Psoas muscle (tissue), 8 donors: Measurements from ENCODE around the gene LPCAT3. TPM values are rescaled to one million over a fixed set of nuclear protein-coding genes. Genes with fewer than 3 reads are reported as not detected.

Source experiments
- ATAC-seq, 4 donors: fragments of 200-7000 bp; cut with Tn5 transposase; one replicate each; pipeline ENCODE4 v1.9.1; 2020; ENCODE audit warnings: moderate library complexity in 3 of 4, mild to moderate bottlenecking in 2 of 4
- DNase-seq, 2 donors: peaks; one replicate each; pipeline ENCODE4 v3.0.0-alpha.2; 2020
- H3K27ac ChIP-seq: fragments of 200-600 bp; one replicate; pipeline ENCODE4 v1.8.0; 2022
- H3K27me3 ChIP-seq, 3 donors: fragments of 200-600 bp in 1 of 3; one replicate each; pipeline versions ENCODE4 v1.6.1 to v1.8.0; 2013 to 2022; ENCODE audit warnings: low read length in 2 of 3, mild to moderate bottlenecking in 2 of 3, moderate library complexity in 1 of 3; ENCODE audit not compliant: insufficient read depth in 3 of 3
- H3K36me3 ChIP-seq, 2 donors: fragments of 200-600 bp in 1 of 2; one replicate each; pipeline versions ENCODE4 v1.6.1 to v1.8.0; 2013 to 2022; ENCODE audit warnings: low read depth in 1 of 2, mild to moderate bottlenecking in 1 of 2, moderate library complexity in 1 of 2; ENCODE audit not compliant: insufficient read depth in 1 of 2
- H3K4me1 ChIP-seq: fragments of 200-600 bp; one replicate; pipeline ENCODE4 v1.8.0; 2022
- H3K4me3 ChIP-seq: fragments of 200-600 bp; one replicate; pipeline ENCODE4 v1.8.0; 2022; ENCODE audit warnings: mild to moderate bottlenecking
- H3K9me3 ChIP-seq: fragments of 200-600 bp; one replicate; pipeline ENCODE4 v1.8.0; 2022
- CTCF ChIP-seq: fragments of 200-600 bp; IDR thresholded peaks from one replicate; pipeline ENCODE4 v1.8.0; 2022; ENCODE audit warnings: antibody characterized with exemption
- WGBS, 3 donors: extraction: QIAGEN DNeasy Blood & Tissue Kit; methylation state at CpG; one replicate each; pipeline versions ENCODE4 v1.1.6 to v1.1.7; 2013; 5-methylcytosine and 5-hydroxymethylcytosine counted together
- intact Hi-C, 2 donors: fragments of 100-400 bp; cut with DNase I; formaldehyde crosslinking; loops; one replicate each; pipeline versions ENCODE4 v1.11.0 to v1.14.2; 2022
- polyA plus RNA-seq, 3 donors: library from polyadenylated mRNA; stranded (reverse); fragments of 200-250 nt; gene quantifications; one replicate each; pipeline ENCODE4 v1.2.3, GENCODE V29; 2013
- total RNA-seq, 4 donors: library from RNA; stranded (reverse); fragmentation: NEBNext Ultra II Directional in 2 of 4; extraction: Animal tissue kit (Norgen Biotek cat#: 25700) in 2 of 4; gene quantifications; one replicate each; pipeline versions ENCODE4 v1.2.1 to v1.2.4, GENCODE V29; 2021 to 2023
- donor health status: healthy with polysubstance abuse.
- donor health status: DM: no; HTN: no; CAD: no; lungs with moderate emphysema.
- donor health status: Bipolar disorder and iron deficiency.
- donor health status: healthy.
- donor health status: DM: yes; HTN: yes; CAD: no.
- donor health status: DM: no; HTN: no; CAD: no.
- donor health status: DM: no; HTN: no; CAD: no.
- donor health status: DM: yes; HTN: yes; CAD: no.

The LPCAT3 gene
- total and polyA plus RNA-seq, 7 donors, result 13.9 to 56.5 (median 26.2) TPM

GRCh38 chr12:6998715-6999451 is 19.4 kb downstream of the LPCAT3 start:
- intact Hi-C loops, result no loop called here
- DNase-seq (peak in 1 of 2 donors; percentile 25), ATAC-seq (peak; percentile 90 to 93 (median 92))
- H3K27me3 ChIP-seq, result no peaks in the 10 kb centered on the region
- H3K4me3 ChIP-seq, result no peak overlapping the region
- peak overlapping the region; percentile 67 for H3K27ac ChIP-seq
- peaks cover 0 to 6% of the 10 kb centered on the region in 2 donors for H3K36me3 ChIP-seq
- TF ChIP-seq CTCF, result no peak
- H3K9me3 ChIP-seq, result no peaks in the 10 kb centered on the region
- H3K4me1 ChIP-seq, result peaks cover 55% of the 10 kb centered on the region

- Histone ChIP-seq H3K4me1 (peaks cover 34% of the 10 kb centered on the region), H3K27ac (peak overlapping the region; percentile 44), H3K9me3 (no peaks in the 10 kb centered on the region), H3K36me3 (peaks cover 0 to 14% of the 10 kb centered on the region in 2 donors), H3K4me3 (no peak overlapping the region), H3K27me3 (no peaks in the 10 kb centered on the region)
- no peak for TF ChIP-seq CTCF
- DNase-seq (peak; percentile 58 to 77), ATAC-seq (peak; percentile 77 to 85 (median 83))
- intact Hi-C loops, result no loop called here
- WGBS, 3 donors, result 27 to 31% (median 28%) methylated on average over 2 of the region's 2 CpGs
Observed at GRCh38 chr12:6996040-6996441, 22.2 kb downstream of the LPCAT3 start.

- Histone ChIP-seq H3K9me3 (no peaks in the 10 kb centered on the region), H3K36me3 (peaks cover 8 to 63% of the 10 kb centered on the region in 2 donors), H3K27me3 (no peaks in the 10 kb centered on the region), H3K4me3 (no peak overlapping the region), H3K4me1 (no peaks in the 10 kb centered on the region), H3K27ac (no peak overlapping the region)
- ATAC-seq (no peak), DNase-seq (no peak)
- no peak for TF ChIP-seq CTCF
- 91 to 93% (median 91%) methylated on average over 11 of the region's 11 CpGs for WGBS, 3 donors
- intact Hi-C loops, result no loop called here
Observed at GRCh38 chr12:6987956-6988553, 30.2 kb downstream of the LPCAT3 start.

GRCh38 chr12:6982532-6982931 is 35.7 kb downstream of the LPCAT3 start:
- intact Hi-C loops, result no loop called here
- peaks cover 25 to 93% of the 10 kb centered on the region in 2 donors for H3K36me3 ChIP-seq
- no peak for TF ChIP-seq CTCF
- no peaks in the 10 kb centered on the region for H3K9me3 ChIP-seq
- H3K27me3 ChIP-seq, result no peaks in the 10 kb centered on the region
- 86 to 89% (median 87%) methylated on average over 7 of the region's 7 CpGs for WGBS, 3 donors
- no peak overlapping the region for H3K4me3 ChIP-seq
- H3K4me1 ChIP-seq, result no peaks in the 10 kb centered on the region
- H3K27ac ChIP-seq, result no peak overlapping the region
- ATAC-seq (no peak), DNase-seq (no peak)
